Endothelial cell (in vitro differentiated cells): ENCODE results near the gene ZNF750. TPM values are rescaled to one million over a fixed set of nuclear protein-coding genes. Genes with fewer than 3 reads are reported as not detected.

Experiments used
- DNase-seq: peaks from one replicate; pipeline ENCODE4 v3.0.0; 2021; ENCODE audit warnings: low spot score
- H3K27ac Mint-ChIP-seq: one replicate; pipeline ENCODE4 v1.8.0; 2021; ENCODE audit warnings: mixed read lengths, inconsistent platforms; ENCODE audit not compliant: unreplicated experiment
- H3K27me3 Mint-ChIP-seq: one replicate; pipeline ENCODE4 v1.8.0; 2021; ENCODE audit warnings: mild to moderate bottlenecking, moderate library complexity, mixed read lengths, inconsistent platforms; ENCODE audit not compliant: unreplicated experiment
- H3K36me3 Mint-ChIP-seq: one replicate; pipeline ENCODE4 v1.8.0; 2021; ENCODE audit warnings: mild to moderate bottlenecking, low read depth, mixed read lengths, inconsistent platforms; ENCODE audit not compliant: unreplicated experiment
- H3K4me1 Mint-ChIP-seq: one replicate; pipeline ENCODE4 v1.8.0; 2021; ENCODE audit warnings: mild to moderate bottlenecking, mixed read lengths, inconsistent platforms; ENCODE audit not compliant: unreplicated experiment
- H3K4me3 Mint-ChIP-seq: one replicate; pipeline ENCODE4 v1.8.0; 2021; ENCODE audit warnings: mild to moderate bottlenecking, mixed read lengths, inconsistent platforms; ENCODE audit not compliant: unreplicated experiment
- H3K9me3 Mint-ChIP-seq: one replicate; pipeline ENCODE4 v1.8.0; 2021; ENCODE audit warnings: mixed read lengths, inconsistent platforms; ENCODE audit not compliant: unreplicated experiment
- long read RNA-seq: library from polyadenylated mRNA; unstranded; transcript quantifications from one replicate; pipeline ENCODE4 v2.0.0, GENCODE V29; 2020; ENCODE audit not compliant: unreplicated experiment
- total RNA-seq: library from RNA; stranded (reverse); fragmentation: NEBNext Ultra II Directional; extraction: Animal tissue kit (Norgen Biotek cat#: 25700); gene quantifications from one replicate; pipeline ENCODE4 v1.2.1, GENCODE V29; 2021; ENCODE audit not compliant: unreplicated experiment
- TF ChIP-seq, protein P1 (sequence below): fragments of 200-600 bp; sonication (generic); IDR thresholded peaks from one replicate; pipeline ENCODE4 v1.5.0; 2021; ENCODE audit warnings: antibody characterized with exemption; ENCODE audit not compliant: unreplicated experiment

ZNF750 gene
- 0.31 TPM for total RNA-seq
- long read RNA-seq: 0 reads

DNA sequence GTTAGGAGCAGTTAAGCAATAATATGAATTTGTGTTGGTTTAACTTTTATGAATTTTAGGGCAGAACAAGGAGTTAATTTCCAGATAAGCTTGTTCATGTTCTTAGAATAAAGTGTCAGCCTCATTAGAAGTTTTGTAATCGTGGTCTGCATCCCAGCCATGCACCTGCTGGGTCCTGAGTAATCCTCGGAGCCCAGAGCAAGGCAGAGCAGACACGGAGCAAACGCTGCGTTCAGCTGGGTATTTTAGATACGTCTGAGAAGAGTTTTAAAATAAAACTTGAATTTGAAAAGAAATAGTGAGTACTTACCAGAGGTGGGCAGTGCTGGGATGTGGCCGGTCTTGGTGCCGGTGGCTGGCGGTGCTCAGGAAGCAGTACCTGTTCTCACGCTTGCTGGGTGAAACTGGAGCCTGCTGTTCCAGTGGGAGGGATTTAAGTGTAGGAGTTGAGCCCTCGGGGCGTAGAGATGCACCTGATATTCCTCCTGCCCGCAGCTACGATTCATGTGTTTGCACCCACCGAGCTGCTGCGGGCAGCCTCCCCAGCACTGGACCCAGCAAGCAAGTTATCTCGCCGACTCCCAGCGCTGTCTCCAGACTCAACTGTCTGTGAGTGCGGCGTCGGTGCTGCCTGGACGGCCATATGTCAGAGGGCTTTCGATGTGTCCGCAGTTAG, at the start of gene ZNF750:
Gene ZNF750, minus strand, starts transcription at position 406 of the 676 bp plus-strand sequence. CDS start 7,568 bp downstream, outside the sequence.
- H3K27me3 Mint-ChIP-seq: peaks cover 6% of the 10 kb centered on the region
- TF ChIP-seq, protein P1, sequence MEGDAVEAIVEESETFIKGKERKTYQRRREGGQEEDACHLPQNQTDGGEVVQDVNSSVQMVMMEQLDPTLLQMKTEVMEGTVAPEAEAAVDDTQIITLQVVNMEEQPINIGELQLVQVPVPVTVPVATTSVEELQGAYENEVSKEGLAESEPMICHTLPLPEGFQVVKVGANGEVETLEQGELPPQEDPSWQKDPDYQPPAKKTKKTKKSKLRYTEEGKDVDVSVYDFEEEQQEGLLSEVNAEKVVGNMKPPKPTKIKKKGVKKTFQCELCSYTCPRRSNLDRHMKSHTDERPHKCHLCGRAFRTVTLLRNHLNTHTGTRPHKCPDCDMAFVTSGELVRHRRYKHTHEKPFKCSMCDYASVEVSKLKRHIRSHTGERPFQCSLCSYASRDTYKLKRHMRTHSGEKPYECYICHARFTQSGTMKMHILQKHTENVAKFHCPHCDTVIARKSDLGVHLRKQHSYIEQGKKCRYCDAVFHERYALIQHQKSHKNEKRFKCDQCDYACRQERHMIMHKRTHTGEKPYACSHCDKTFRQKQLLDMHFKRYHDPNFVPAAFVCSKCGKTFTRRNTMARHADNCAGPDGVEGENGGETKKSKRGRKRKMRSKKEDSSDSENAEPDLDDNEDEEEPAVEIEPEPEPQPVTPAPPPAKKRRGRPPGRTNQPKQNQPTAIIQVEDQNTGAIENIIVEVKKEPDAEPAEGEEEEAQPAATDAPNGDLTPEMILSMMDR: no peak
- H3K36me3 Mint-ChIP-seq: peaks cover 14% of the 10 kb centered on the region
- H3K9me3 Mint-ChIP-seq: no peaks in the 10 kb centered on the region
- no peak within 1 kb of the TSS for H3K27ac Mint-ChIP-seq
- no peak for DNase-seq
- H3K4me3 Mint-ChIP-seq: no peak within 1 kb of the TSS
- peaks cover 43% of the 10 kb centered on the region for H3K4me1 Mint-ChIP-seq

DNA sequence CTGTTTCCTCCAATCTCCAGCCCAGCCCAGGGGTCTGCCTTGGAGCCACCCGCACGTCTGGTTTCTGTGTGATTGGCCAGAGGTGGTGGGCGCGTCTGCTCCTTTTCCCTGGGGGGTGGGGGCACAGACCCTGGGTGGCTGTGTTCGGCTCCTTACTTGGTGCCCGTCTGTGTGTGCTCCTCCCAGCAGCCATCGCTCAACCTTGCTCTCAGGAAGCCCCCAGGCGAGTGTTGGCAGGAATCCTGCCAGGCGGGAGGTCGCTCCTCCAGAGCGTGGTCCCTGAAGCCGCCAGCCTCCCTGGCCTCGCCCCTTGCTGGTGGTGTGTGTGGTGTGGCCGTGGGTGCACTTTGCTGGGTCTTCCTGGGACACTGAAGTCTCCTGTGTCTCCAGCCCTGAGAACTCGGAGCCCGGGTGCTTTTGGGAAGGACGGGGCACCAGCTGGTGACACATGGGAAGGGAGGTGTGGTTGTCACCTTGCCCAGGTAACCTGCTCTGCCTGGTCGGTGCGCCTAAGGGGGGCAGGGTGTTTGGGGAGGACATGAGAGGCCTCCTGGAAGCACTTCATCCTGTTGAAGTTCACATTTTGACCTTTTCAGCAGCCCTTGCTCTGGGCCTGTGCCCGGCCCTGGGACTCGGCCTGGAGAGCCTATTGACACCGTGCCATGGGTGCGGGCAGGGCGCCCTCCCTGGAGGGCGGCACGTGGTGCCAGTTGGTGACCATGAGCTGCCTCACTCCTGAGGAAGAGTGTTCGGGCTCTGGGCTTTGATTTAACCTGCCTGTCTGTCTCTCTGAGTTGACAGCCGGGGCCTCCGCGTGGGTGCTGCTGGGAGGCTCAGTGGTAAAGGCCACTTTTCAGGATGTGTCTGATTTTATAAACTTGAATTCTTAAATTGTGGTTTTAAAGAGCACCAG, 49.0 kb upstream of the ZNF750 start:
- H3K27me3 Mint-ChIP-seq: peaks cover 22% of the 10 kb centered on the region
- no peak for DNase-seq
- TF ChIP-seq, protein P1: no peak
- H3K9me3 Mint-ChIP-seq: no peaks in the 10 kb centered on the region
- peaks cover 39% of the 10 kb centered on the region for H3K36me3 Mint-ChIP-seq
- no peak overlapping the region for H3K27ac Mint-ChIP-seq
- H3K4me1 Mint-ChIP-seq: peaks cover 29% of the 10 kb centered on the region
- no peak overlapping the region for H3K4me3 Mint-ChIP-seq

DNA sequence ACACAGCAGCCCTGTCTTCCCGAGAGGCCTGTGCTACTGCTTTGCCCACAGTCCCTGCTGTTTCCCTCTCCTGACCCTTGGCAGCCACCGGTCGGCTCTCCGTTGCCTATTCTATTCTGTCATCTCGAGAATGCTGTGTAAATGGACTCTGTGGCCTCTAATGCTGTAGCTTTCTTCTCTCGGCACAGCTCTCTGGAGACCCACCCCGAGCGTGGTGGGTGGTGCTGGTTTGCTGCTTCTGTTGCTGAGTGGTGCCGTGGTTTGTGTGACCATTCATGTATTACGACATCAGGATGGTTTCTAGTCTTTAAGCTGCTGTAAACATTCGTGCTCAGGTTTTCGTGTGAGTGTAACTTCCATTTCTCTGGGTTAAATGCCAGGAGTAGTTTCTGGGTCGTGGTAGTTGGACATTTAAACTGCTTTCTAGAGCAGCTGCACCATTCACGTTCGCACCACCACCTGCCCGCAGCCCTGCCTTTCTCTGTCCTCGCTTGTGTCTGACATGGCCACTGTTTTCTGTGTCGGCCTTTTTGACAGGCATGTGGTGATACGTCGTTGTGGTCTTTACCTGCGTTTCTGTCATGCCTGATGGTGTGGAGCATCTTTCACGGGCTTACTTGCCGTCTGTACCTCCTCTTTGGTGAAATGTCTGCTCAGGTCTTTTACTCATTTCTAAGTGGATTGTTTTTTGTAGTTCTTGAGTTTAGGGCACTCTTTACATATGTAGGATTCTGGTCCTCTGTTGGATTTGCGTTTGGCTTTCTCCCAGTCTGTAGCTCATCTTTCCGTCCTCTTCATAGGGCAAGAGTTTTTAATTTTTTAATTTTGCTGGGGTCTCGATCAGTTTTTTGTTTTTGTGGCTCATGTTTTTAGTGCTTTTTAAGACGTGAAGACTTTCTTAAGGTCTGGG, 47.7 kb upstream of the ZNF750 start:
- H3K36me3 Mint-ChIP-seq: peaks cover 43% of the 10 kb centered on the region

DNA sequence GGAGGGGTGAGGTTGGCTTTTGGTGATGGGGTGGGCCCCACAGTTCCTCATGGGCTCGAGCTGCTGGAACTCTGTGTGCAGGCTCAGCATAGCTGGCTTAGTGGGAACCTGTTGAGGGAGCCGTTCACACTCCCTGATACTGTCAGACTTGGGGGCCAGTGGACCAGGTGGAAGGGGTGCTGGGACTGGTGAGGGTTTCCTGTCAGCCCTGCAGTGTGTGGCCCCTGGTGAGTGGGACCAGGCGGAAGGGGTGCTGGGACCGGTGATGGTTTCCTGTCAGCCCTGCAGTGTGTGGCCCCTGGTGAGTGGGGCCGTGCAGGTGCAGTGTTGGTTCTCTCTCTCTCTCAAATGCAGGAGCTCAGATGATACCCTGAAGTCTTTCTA, 45.1 kb upstream of the ZNF750 start:
- H3K9me3 Mint-ChIP-seq: no peaks in the 10 kb centered on the region
- no peak overlapping the region for H3K4me3 Mint-ChIP-seq

More for the DNA sequence above, 47.7 kb upstream of the ZNF750 start:
- peaks cover 20% of the 10 kb centered on the region for H3K27me3 Mint-ChIP-seq
- peaks cover 22% of the 10 kb centered on the region for H3K4me1 Mint-ChIP-seq
- DNase-seq: no peak
- peak overlapping the region; percentile 82 for H3K4me3 Mint-ChIP-seq
- peak overlapping the region; percentile 61 for H3K27ac Mint-ChIP-seq
- TF ChIP-seq, protein P1: no peak
- H3K9me3 Mint-ChIP-seq: no peaks in the 10 kb centered on the region

More for the DNA sequence above, 45.1 kb upstream of the ZNF750 start:
- Mint-ChIP-seq H3K36me3 (peaks cover 43% of the 10 kb centered on the region), H3K27ac (no peak overlapping the region), H3K4me1 (peaks cover 32% of the 10 kb centered on the region), H3K27me3 (peaks cover 17% of the 10 kb centered on the region)
- TF ChIP-seq, protein P1: no peak
- DNase-seq: no peak
